ENCODE results near the gene RNU6-7.

The RNU6-7 gene

GRCh38 chr14:32224737-32225377 lies 23.0 kb downstream of the RNU6-7 start:
- no peaks in the 10 kb centered on the region for H3K36me3 Mint-ChIP-seq
- peaks cover 5 to 6% of the 10 kb centered on the region in 2 donors for H3K4me1 Mint-ChIP-seq

GRCh38 chr14:32225378-32225920 lies 23.6 kb downstream of the RNU6-7 start:
- Mint-ChIP-seq H3K9me3 (no peaks in the 10 kb centered on the region), H3K36me3 (no peaks in the 10 kb centered on the region), H3K27me3 (peaks cover 6 to 12% of the 10 kb centered on the region in 2 donors), H3K4me3 (no peak overlapping the region), H3K4me1 (peaks cover 5 to 6% of the 10 kb centered on the region in 2 donors), H3K27ac (no peak overlapping the region)
- DNase-seq (no peak), ATAC-seq (replicated peaks) (no peak)

More at GRCh38 chr14:32224737-32225377, 23.0 kb downstream of the RNU6-7 start:
- Mint-ChIP-seq H3K9me3 (no peaks in the 10 kb centered on the region), H3K4me3 (no peak overlapping the region), H3K27ac (no peak overlapping the region), H3K27me3 (peaks cover 6 to 12% of the 10 kb centered on the region in 2 donors)
- DNase-seq (no peak), ATAC-seq (replicated peaks) (peak; percentile 75 to 80)

GRCh38 chr14:32226056-32226455 lies 24.2 kb downstream of the RNU6-7 start:
- H3K27me3 Mint-ChIP-seq, result peaks cover 6 to 12% of the 10 kb centered on the region in 2 donors
- H3K4me1 Mint-ChIP-seq, result peaks cover 5 to 6% of the 10 kb centered on the region in 2 donors
- no peak overlapping the region for H3K27ac Mint-ChIP-seq
- no peak for DNase-seq
- no peak overlapping the region for H3K4me3 Mint-ChIP-seq
- no peak for ATAC-seq (replicated peaks)
- H3K9me3 Mint-ChIP-seq, result no peaks in the 10 kb centered on the region
- no peaks in the 10 kb centered on the region for H3K36me3 Mint-ChIP-seq

- H3K27me3 Mint-ChIP-seq, result no peaks in the 10 kb centered on the region
- no peak overlapping the region for H3K4me3 Mint-ChIP-seq
- H3K27ac Mint-ChIP-seq, result no peak overlapping the region
- no peaks in the 10 kb centered on the region for H3K36me3 Mint-ChIP-seq
- H3K9me3 Mint-ChIP-seq, result no peaks in the 10 kb centered on the region
- H3K4me1 Mint-ChIP-seq, result peaks cover 4 to 14% of the 10 kb centered on the region in 2 donors
- ATAC-seq (replicated peaks) (no peak), DNase-seq (no peak)
Measured at GRCh38 chr14:32230181-32230580, 28.3 kb downstream of the RNU6-7 start.

- no peaks in the 10 kb centered on the region for H3K27me3 Mint-ChIP-seq
- peaks cover 3 to 12% of the 10 kb centered on the region in 2 donors for H3K4me1 Mint-ChIP-seq
- ATAC-seq (replicated peaks), result no peak
- H3K27ac Mint-ChIP-seq, result no peak overlapping the region
- H3K9me3 Mint-ChIP-seq, result no peaks in the 10 kb centered on the region
- DNase-seq, result no peak
- H3K4me3 Mint-ChIP-seq, result no peak overlapping the region
- H3K36me3 Mint-ChIP-seq, result no peaks in the 10 kb centered on the region
Measured at GRCh38 chr14:32230695-32231280, 28.9 kb downstream of the RNU6-7 start.

- H3K4me3 Mint-ChIP-seq, result no peak overlapping the region
- no peaks in the 10 kb centered on the region for H3K9me3 Mint-ChIP-seq
- DNase-seq (no peak), ATAC-seq (replicated peaks) (no peak)
- no peaks in the 10 kb centered on the region for H3K27me3 Mint-ChIP-seq
- H3K4me1 Mint-ChIP-seq, result peaks cover 1 to 12% of the 10 kb centered on the region in 2 donors
- H3K36me3 Mint-ChIP-seq, result no peaks in the 10 kb centered on the region
- no peak overlapping the region for H3K27ac Mint-ChIP-seq
Measured at GRCh38 chr14:32232481-32232880, 30.6 kb downstream of the RNU6-7 start.

- Mint-ChIP-seq H3K27ac (no peak overlapping the region), H3K4me3 (no peak overlapping the region), H3K36me3 (no peaks in the 10 kb centered on the region), H3K27me3 (no peaks in the 10 kb centered on the region), H3K9me3 (no peaks in the 10 kb centered on the region), H3K4me1 (peaks cover 1 to 12% of the 10 kb centered on the region in 2 donors)
- ATAC-seq (replicated peaks) (peak; percentile 45 to 58), DNase-seq (no peak)
Measured at GRCh38 chr14:32233260-32233659, 31.4 kb downstream of the RNU6-7 start.

- H3K9me3 Mint-ChIP-seq, result peaks cover 0 to 4% of the 10 kb centered on the region in 2 donors
- ATAC-seq (replicated peaks), result peak; percentile 61 to 65
- no peaks in the 10 kb centered on the region for H3K4me1 Mint-ChIP-seq
- peaks cover 13 to 15% of the 10 kb centered on the region in 2 donors for H3K27me3 Mint-ChIP-seq
- no peak for DNase-seq
- H3K27ac Mint-ChIP-seq, result no peak overlapping the region
- H3K36me3 Mint-ChIP-seq, result peaks cover under 1 to 6% of the 10 kb centered on the region in 2 donors
- no peak overlapping the region for H3K4me3 Mint-ChIP-seq
Measured at GRCh38 chr14:32244404-32244803, 42.6 kb downstream of the RNU6-7 start.

GRCh38 chr14:32246751-32247150 lies 44.9 kb downstream of the RNU6-7 start:
- peaks cover 0 to 2% of the 10 kb centered on the region in 2 donors for H3K4me1 Mint-ChIP-seq

GRCh38 chr14:32249371-32249770 lies 47.5 kb downstream of the RNU6-7 start:
- Mint-ChIP-seq H3K9me3 (no peaks in the 10 kb centered on the region), H3K4me1 (peaks cover 0 to 2% of the 10 kb centered on the region in 2 donors), H3K4me3 (no peak overlapping the region), H3K36me3 (no peaks in the 10 kb centered on the region), H3K27me3 (no peaks in the 10 kb centered on the region), H3K27ac (no peak overlapping the region)
- no peak for ATAC-seq (replicated peaks)
- DNase-seq, result no peak

More at GRCh38 chr14:32246751-32247150, 44.9 kb downstream of the RNU6-7 start:
- Mint-ChIP-seq H3K27ac (no peak overlapping the region), H3K4me3 (no peak overlapping the region), H3K27me3 (peaks cover 0 to 7% of the 10 kb centered on the region in 2 donors), H3K36me3 (no peaks in the 10 kb centered on the region), H3K9me3 (no peaks in the 10 kb centered on the region)
- ATAC-seq (replicated peaks) (no peak), DNase-seq (no peak)

GRCh38 chr14:32249780-32250179 lies 47.9 kb downstream of the RNU6-7 start:
- no peak for ATAC-seq (replicated peaks)
- no peaks in the 10 kb centered on the region for H3K27me3 Mint-ChIP-seq
- H3K36me3 Mint-ChIP-seq, result no peaks in the 10 kb centered on the region
- no peak overlapping the region for H3K27ac Mint-ChIP-seq
- no peaks in the 10 kb centered on the region for H3K9me3 Mint-ChIP-seq
- DNase-seq, result no peak
- no peak overlapping the region for H3K4me3 Mint-ChIP-seq
- peaks cover 0 to 2% of the 10 kb centered on the region in 2 donors for H3K4me1 Mint-ChIP-seq

GRCh38 chr14:32250681-32251080 lies 48.8 kb downstream of the RNU6-7 start:
- H3K27ac Mint-ChIP-seq, result no peak overlapping the region
- no peak for ATAC-seq (replicated peaks)

GRCh38 chr14:32251530-32251929 lies 49.7 kb downstream of the RNU6-7 start:
- H3K27me3 Mint-ChIP-seq, result no peaks in the 10 kb centered on the region
- ATAC-seq (replicated peaks) (no peak), DNase-seq (no peak)
- H3K4me3 Mint-ChIP-seq, result no peak overlapping the region
- no peak overlapping the region for H3K27ac Mint-ChIP-seq
- no peaks in the 10 kb centered on the region for H3K9me3 Mint-ChIP-seq
- no peaks in the 10 kb centered on the region for H3K36me3 Mint-ChIP-seq
- peaks cover 0 to 2% of the 10 kb centered on the region in 2 donors for H3K4me1 Mint-ChIP-seq

More at GRCh38 chr14:32250681-32251080, 48.8 kb downstream of the RNU6-7 start:
- H3K4me1 Mint-ChIP-seq, result peaks cover 0 to 2% of the 10 kb centered on the region in 2 donors
- DNase-seq, result no peak
- no peaks in the 10 kb centered on the region for H3K27me3 Mint-ChIP-seq
- no peaks in the 10 kb centered on the region for H3K9me3 Mint-ChIP-seq
- H3K4me3 Mint-ChIP-seq, result no peak overlapping the region
- no peaks in the 10 kb centered on the region for H3K36me3 Mint-ChIP-seq

Measured in stimulated activated naive B cell treated with anti-CD40 and anti-IgM and Interleukin-4, amounts not matched to agents 10 μg/mL and 1 μg/mL and 100 μg/mL, for 72 hours (primary cell).